ENCODE measurements around the gene HFE.

GRCh38 chr6:26094036-26094435 lies 6.8 kb downstream of the HFE start:
- TF ChIP-seq CTCF (IDR thresholded peaks at IDR 0.05; ENCODE audit: low read depth, low read length) (no peak), EZH2phosphoT487 (IDR thresholded peaks at IDR 0.05; ENCODE audit: low read depth) (no peak)
